SK-N-MC (cell line): Measurements from ENCODE around the gene SLC25A1.

ENCODE experiments used
- EZH2 ChIP-seq: fragments of 200-600 bp; sonication (generic); IDR thresholded peaks from one replicate; pipeline ENCODE4 v1.6.1; 2017; ENCODE audit warnings: antibody characterized with exemption
- FOXP2 ChIP-seq: optimal IDR thresholded peaks from 2 replicates; pipeline ENCODE3; 2011; ENCODE audit warnings: mild to moderate bottlenecking, moderate library complexity; ENCODE audit not compliant: insufficient read depth; ENCODE audit errors: extremely low read length, control extremely low read depth

- TF ChIP-seq FOXP2 (no peak), EZH2 (no peak)
Observed at GRCh38 chr22:19183216-19183615, 4.7 kb upstream of the SLC25A1 start.
